T1000 (cell line): ENCODE results near the gene SCEL.
"Not testable (repeated sequence)": the region's sequence is repeated elsewhere in the genome, so short reads cannot be mapped to it uniquely, and the experiment has no call there.

ENCODE experiments used
- DNase-seq: peaks from one replicate; lab custom pipeline; 2025; ENCODE audit warnings: mixed read lengths; lab: John Stamatoyannopoulos, UW

SCEL gene

GRCh38 chr13:77662831-77663230 is 127.3 kb downstream of the SCEL start:
- DNase-seq, result not testable (repeated sequence)

DNA sequence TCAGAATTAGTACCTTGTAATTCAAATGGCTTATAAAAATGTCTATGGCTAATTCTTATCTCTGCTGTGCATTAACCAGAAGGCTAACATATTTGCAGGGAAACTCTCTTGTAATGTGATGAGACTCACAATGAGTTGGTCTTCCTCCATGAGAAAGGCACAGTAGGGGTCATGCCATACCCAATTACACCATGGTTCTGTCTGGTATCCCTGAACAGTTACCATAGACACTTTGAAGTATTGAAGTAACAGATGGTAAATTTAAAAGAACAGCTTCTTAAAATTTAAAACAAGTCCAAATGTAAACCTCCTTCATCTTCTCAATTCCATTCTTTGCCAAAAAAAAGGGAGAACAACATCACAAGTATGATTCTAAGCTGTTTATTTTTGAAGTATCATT is 139.3 kb downstream of the SCEL start:
- DNase-seq, result no peak

DNA sequence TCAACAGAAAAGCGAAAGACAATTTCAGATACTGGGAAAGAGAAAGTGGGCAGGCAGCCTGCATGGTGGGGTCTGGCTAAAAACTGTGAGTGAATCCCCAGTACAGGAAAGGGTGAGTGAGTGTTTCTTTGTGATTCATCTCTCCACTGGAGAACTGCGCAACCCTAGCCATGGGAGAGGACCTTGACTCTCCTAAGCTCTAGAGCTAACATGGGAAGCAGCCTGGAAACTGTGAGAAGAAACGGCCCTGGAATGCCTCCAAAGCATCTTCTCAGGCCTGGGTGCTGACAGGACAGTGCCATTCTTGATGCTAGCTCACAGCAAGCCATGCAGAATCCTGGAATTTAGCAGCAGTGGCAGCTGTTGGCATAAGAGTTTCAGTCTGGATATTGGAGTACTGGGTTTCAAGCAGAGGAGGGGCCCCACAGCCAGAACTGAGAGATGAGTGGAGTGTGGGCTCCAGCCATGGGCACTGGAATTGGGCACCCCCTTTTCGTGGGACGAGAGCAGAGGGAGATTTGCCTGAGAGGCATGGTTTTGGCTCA is 143.3 kb downstream of the SCEL start:
- no peak for DNase-seq

GRCh38 chr13:77687799-77688198 is 152.3 kb downstream of the SCEL start:
- no peak for DNase-seq

DNA sequence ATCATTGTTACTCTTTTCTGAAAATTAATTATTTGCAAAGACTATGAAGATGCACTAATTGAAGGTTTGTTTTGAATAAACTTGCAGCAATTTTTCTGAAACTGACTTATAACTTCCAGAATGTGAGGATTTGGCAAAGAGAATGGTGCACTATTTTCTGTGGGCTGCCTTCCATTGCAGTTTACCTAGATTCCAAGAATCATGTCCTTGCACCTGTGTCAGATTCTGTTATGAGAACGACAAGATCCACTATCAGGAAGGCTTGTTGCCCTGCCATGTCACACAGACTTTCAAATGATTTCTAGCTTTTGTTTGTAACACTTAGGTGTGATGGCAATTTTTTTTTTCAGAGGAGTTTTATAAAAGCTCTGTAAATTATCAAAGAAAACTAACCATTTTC is 156.4 kb downstream of the SCEL start:
- DNase-seq, result no peak

DNA sequence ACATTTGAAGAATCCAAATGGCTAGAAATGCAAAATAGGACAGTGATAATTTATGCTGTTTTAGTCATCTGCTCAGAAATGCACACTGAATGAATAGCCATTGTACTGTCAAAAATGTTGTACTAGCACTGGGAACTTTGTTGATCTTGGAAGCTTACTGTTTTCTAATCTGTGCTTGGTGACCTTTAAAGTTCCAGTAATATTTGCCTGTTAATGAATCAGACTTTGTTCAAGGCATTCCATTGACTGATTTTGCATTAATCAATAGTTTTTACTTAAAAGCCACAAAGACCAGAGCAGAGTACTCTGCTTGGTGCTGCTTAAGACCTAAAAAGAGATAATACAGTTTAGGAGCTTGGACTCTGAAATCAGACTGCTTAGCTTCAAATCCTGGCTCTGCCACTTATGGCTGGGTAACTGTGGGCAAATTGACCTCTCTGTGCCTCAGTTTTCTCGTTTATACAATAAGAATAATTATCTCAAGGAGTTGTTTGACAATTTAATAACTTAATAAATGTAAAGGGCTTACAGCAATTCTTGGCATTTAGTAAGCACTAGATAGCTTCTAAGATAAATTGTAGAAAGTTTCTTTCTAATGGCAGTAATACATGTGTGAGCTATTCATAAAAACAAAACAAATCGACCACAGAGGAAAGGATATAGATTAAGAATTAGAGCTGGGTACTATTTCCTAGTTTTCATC is 157.4 kb downstream of the SCEL start:
- no peak for DNase-seq

DNA sequence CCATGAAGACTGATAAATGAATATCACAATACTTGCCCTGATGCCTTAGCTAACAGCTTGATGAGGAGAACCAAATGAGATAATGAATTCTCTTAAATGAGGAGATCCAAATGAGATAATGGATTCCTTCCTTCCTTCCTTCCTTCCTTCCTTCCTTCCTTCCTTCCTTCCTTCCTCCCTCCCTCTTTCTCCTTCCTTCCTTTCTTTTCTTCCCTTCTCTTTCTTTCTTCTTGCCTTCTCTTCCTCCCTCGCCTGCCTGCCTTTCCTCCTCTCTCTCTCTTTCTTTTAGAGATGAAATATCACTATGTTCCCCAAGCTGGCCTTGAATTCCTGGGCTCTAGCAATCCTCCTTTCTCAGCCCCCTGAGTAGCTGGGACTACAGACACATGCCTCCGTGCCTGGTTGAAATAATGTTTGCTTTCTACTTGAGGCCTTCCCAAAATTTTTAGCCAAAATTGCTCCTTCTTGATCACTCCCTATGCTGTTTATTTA is 158.0 kb downstream of the SCEL start:
- no peak for DNase-seq
